Panc1 (cell line): ENCODE measurements around the gene TOR2A. TPM values are rescaled to one million over a fixed set of nuclear protein-coding genes. Genes with fewer than 3 reads are reported as not detected.

Source experiments
- ATAC-seq: fragments of 200-7000 bp; cut with Tn5 transposase; 2 replicates; pipeline ENCODE4 v1.9.1; 2020; ENCODE audit warnings: mild to moderate bottlenecking, moderate library complexity
- BruUV-seq: library from RNA; stranded (reverse); fragments of 400-500 nt; replicated peaks from 2 replicates; lab custom pipeline; 2021; lab: Mats Ljungman, UMichigan
- CTCF ChIA-PET: fragments of 300-600 bp; sonication (Branson Sonifier 250); formaldehyde crosslinking; loops from one replicate; lab custom pipeline; 2022; ENCODE audit warnings: antibody characterized with exemption; lab: Charles Lee
- POLR2A ChIA-PET: fragments of 300-600 bp; sonication (Branson Sonifier 250); formaldehyde crosslinking; loops from one replicate; lab custom pipeline; 2022; ENCODE audit warnings: antibody characterized with exemption; lab: Charles Lee
- DNase-seq: peaks from one replicate; pipeline ENCODE4 v3.0.0-alpha.2; 2010; ENCODE audit warnings: low read depth, low spot score
- H3K27ac ChIP-seq: 2 replicates; pipeline ENCODE4 v1.5.1; 2011; ENCODE audit warnings: mild to moderate bottlenecking, low read length, inconsistent platforms
- H3K27me3 ChIP-seq: fragments of 200-500 bp; sonication (Bioruptor generic); 2 replicates; pipeline ENCODE4 v1.6.0; 2014; ENCODE audit warnings: low read length, inconsistent platforms; ENCODE audit not compliant: control insufficient read depth, insufficient read depth
- H3K36me3 ChIP-seq: fragments of 200-500 bp; sonication (Bioruptor generic); 2 replicates; pipeline ENCODE4 v1.5.1; 2014; ENCODE audit warnings: inconsistent platforms, mild to moderate bottlenecking, low read length, moderate library complexity; ENCODE audit not compliant: control insufficient read depth, insufficient read depth
- H3K4me1 ChIP-seq: 2 replicates; pipeline ENCODE4 v1.5.1; 2011; ENCODE audit warnings: inconsistent platforms, mild to moderate bottlenecking, low read length, moderate library complexity; ENCODE audit not compliant: control insufficient read depth, insufficient read depth
- H3K4me3 ChIP-seq, 2 experiments: 2 replicates each; pipeline ENCODE4 v1.5.1; 2011 to 2012; ENCODE audit warnings: low read depth in 2 of 2, low read length in 2 of 2, mild to moderate bottlenecking in 2 of 2, inconsistent platforms in 1 of 2, moderate library complexity in 1 of 2
- H3K9me3 ChIP-seq: fragments of 200-500 bp; sonication (Bioruptor generic); 2 replicates; pipeline ENCODE4 v1.5.1; 2014; ENCODE audit warnings: low read depth, mild to moderate bottlenecking, inconsistent platforms, low read length, moderate library complexity; ENCODE audit not compliant: control insufficient read depth, insufficient read depth
- POLR2AphosphoS5 ChIP-seq: IDR thresholded peaks from 2 replicates; pipeline ENCODE4 v1.6.1; 2012; ENCODE audit warnings: mild to moderate bottlenecking, low read depth, low read length, moderate library complexity
- SIN3A ChIP-seq: IDR thresholded peaks from 2 replicates; pipeline ENCODE4 v1.6.1; 2012; ENCODE audit warnings: low read depth, mild to moderate bottlenecking, low read length, moderate library complexity, borderline replicate concordance; ENCODE audit not compliant: insufficient read depth
- TCF7L2 ChIP-seq: IDR thresholded peaks from 2 replicates; pipeline ENCODE4 v1.6.1; 2011; ENCODE audit warnings: mild to moderate bottlenecking, low read depth, low read length, inconsistent platforms
- in situ Hi-C: cut with HindIII; loops from 2 replicates; pipeline ENCODE4 v1.10.0; 2016; ENCODE audit warnings: low sequenced_read_pairs, low pct_unique_long_range_greater_than_20kb
- intact Hi-C: fragments of 100-400 bp; cut with micrococcal nuclease; formaldehyde crosslinking; loops from one replicate; pipeline ENCODE4 v1.10.0; 2022; ENCODE audit not compliant: unreplicated experiment
- total RNA-seq: library from RNA; stranded (reverse); gene quantifications from one replicate; pipeline ENCODE4 v1.2.1, GENCODE V29; 2021; ENCODE audit not compliant: unreplicated experiment
- TF ChIP-seq, protein P1 (sequence below), 2 experiments: IDR thresholded peaks; 2 replicates each; pipeline ENCODE4 v1.6.1; 2011 to 2012; ENCODE audit warnings: low read depth in 2 of 2, control low read depth in 1 of 2, low read length in 1 of 2, mild to moderate bottlenecking in 1 of 2, moderate library complexity in 1 of 2; ENCODE audit not compliant: insufficient read depth in 1 of 2
- TF ChIP-seq, protein P2 (sequence below): fragments of 450-650 bp; IDR thresholded peaks from 2 replicates; pipeline ENCODE4 v1.5.1; 2017; ENCODE audit warnings: mild to moderate bottlenecking

The TOR2A gene
- total RNA-seq, 1 experiment from 2014 or later, result 8.2 TPM

DNA sequence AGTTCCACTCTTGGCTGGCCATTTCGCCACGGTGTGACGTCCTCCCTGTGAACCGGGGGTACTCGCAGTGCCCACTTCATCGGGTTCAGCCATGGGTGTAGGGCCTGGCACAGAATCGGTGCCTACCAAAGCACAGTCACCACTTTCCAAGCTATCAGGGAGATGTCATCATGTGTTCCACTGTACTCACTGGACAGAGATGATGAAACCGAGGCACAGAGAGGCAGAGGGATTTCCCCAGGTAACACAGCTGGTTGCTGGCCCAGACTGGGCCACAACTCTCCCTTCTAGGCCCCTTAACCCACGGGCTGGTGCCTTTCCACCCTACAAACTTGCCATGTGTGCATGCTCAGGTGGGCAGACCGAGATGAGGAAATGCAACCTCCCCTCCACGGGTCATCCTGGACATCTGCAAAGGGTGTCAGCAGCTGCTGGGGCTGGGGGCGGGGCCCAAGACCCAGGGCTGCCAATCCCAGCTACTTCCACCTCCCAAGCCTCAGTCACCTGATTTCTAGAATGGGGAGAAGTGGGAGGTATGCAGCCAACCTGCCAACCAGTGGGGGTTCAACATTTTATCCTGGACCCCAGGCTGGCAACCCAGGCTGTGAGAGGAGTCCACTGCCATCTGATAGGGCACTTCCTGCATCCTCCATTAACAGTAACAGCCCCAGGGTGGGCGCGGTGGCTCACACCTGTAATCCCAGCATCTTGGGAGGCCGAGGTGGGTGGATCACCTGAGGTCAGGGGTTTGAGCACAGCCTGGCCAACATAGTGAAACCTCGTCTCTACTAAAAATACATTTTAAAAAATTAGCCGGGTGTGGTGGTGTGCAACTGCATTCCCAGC, 44.3 kb upstream of the TOR2A start:
- Histone ChIP-seq H3K9me3 (no peaks in the 10 kb centered on the region), H3K36me3 (no peaks in the 10 kb centered on the region), H3K4me1 (no peaks in the 10 kb centered on the region; the same call in 1 of the 2 replicates), H3K4me3 (no peak overlapping the region), H3K27ac (peak overlapping the region; percentile 29; the same call in 1 of the 2 replicates), H3K27me3 (no peaks in the 10 kb centered on the region)
- DNase-seq (no peak), ATAC-seq (peak; percentile 27; the same call in 1 of the 2 replicates)
- TF ChIP-seq TCF7L2 (no peak), SIN3A (no peak), POLR2AphosphoS5 (no peak)
- TF ChIP-seq, protein P1, sequence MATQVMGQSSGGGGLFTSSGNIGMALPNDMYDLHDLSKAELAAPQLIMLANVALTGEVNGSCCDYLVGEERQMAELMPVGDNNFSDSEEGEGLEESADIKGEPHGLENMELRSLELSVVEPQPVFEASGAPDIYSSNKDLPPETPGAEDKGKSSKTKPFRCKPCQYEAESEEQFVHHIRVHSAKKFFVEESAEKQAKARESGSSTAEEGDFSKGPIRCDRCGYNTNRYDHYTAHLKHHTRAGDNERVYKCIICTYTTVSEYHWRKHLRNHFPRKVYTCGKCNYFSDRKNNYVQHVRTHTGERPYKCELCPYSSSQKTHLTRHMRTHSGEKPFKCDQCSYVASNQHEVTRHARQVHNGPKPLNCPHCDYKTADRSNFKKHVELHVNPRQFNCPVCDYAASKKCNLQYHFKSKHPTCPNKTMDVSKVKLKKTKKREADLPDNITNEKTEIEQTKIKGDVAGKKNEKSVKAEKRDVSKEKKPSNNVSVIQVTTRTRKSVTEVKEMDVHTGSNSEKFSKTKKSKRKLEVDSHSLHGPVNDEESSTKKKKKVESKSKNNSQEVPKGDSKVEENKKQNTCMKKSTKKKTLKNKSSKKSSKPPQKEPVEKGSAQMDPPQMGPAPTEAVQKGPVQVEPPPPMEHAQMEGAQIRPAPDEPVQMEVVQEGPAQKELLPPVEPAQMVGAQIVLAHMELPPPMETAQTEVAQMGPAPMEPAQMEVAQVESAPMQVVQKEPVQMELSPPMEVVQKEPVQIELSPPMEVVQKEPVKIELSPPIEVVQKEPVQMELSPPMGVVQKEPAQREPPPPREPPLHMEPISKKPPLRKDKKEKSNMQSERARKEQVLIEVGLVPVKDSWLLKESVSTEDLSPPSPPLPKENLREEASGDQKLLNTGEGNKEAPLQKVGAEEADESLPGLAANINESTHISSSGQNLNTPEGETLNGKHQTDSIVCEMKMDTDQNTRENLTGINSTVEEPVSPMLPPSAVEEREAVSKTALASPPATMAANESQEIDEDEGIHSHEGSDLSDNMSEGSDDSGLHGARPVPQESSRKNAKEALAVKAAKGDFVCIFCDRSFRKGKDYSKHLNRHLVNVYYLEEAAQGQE (IDR thresholded peaks at IDR 0.05; ENCODE audit: insufficient read depth in 1 of 2, low read depth in 2 of 2, low read length in 1 of 2), result no peak
- TF ChIP-seq, protein P2, sequence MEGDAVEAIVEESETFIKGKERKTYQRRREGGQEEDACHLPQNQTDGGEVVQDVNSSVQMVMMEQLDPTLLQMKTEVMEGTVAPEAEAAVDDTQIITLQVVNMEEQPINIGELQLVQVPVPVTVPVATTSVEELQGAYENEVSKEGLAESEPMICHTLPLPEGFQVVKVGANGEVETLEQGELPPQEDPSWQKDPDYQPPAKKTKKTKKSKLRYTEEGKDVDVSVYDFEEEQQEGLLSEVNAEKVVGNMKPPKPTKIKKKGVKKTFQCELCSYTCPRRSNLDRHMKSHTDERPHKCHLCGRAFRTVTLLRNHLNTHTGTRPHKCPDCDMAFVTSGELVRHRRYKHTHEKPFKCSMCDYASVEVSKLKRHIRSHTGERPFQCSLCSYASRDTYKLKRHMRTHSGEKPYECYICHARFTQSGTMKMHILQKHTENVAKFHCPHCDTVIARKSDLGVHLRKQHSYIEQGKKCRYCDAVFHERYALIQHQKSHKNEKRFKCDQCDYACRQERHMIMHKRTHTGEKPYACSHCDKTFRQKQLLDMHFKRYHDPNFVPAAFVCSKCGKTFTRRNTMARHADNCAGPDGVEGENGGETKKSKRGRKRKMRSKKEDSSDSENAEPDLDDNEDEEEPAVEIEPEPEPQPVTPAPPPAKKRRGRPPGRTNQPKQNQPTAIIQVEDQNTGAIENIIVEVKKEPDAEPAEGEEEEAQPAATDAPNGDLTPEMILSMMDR, result no peak
- ChIA-PET CTCF (no interaction called here), POLR2A (no interaction called here)
- no TSS peak for BruUV-seq
- in situ Hi-C loops, result no loop called here
- intact Hi-C loops, result no loop called here

DNA sequence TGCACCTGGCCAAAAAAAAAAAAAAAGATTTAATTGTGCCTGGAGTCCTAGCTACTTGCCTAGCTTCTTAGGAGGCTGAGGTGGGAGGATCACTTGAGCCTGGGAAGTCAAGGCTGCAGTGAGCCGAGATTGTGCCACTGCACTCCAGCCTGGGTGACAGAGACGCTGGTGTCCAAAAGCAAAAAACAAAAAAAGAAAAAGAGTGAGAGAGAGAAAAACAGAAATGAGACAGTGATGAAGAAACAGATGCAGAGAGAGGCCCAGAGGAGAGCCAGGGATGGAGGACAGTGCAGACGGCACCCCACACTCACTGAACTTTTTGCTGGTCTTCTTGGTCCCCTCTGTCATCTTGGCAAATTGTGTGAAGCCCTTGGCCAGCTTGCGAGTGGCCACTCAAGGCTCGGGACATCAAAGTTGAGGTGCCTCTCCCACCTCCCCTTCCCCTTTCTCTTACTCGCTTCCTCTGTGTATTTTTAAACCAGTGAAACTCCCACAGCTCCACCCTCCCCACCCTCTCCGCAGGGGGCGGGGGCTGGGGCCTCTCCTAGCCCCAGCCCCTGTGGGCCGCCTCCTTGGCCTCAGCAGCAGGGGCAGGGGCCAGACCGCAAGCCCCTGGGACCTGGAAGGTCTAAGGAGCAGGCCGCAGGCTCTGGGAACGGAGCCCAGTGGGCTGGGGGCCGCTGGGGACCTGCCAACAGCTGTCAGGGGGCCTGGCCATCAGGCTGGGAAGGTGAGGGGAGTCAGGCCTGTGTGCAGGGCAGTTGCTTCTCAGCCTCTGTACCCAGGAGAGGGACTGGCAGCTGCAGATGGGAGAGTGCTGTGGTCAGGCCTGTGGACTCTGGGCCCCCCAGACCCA, 43.4 kb upstream of the TOR2A start, which contains the start of gene SH2D3C:
TSS of gene SH2D3C (minus strand) at position 387 of the 856 bp plus-strand sequence. CDS start at position 348, 39 bp downstream.
- no peaks in the 10 kb centered on the region for H3K9me3 ChIP-seq
- no peaks in the 10 kb centered on the region for H3K36me3 ChIP-seq
- H3K4me3 ChIP-seq, result no peak within 1 kb of the TSS
- no peaks in the 10 kb centered on the region for H3K27me3 ChIP-seq
- ATAC-seq, result 0 out of 2 replicates have a peak, but pooled peaks have one; percentile 39
- BruUV-seq, result no TSS peak
- peak within 1 kb of the TSS; percentile 29; the same call in 1 of the 2 replicates for H3K27ac ChIP-seq
- POLR2A ChIA-PET, result no interaction called here
- intact Hi-C loops, result no loop called here
- CTCF ChIA-PET, result no interaction called here
- DNase-seq, result no peak
- in situ Hi-C loops, result no loop called here
- TF ChIP-seq, protein P2, result no peak
- TF ChIP-seq, protein P1 (IDR thresholded peaks at IDR 0.05; ENCODE audit: insufficient read depth in 1 of 2, low read depth in 2 of 2, low read length in 1 of 2), result no peak
- TF ChIP-seq SIN3A (no peak), POLR2AphosphoS5 (no peak), TCF7L2 (no peak)
- no peaks in the 10 kb centered on the region; the same call in 1 of the 2 replicates for H3K4me1 ChIP-seq
